Body of pancreas (tissue), 4 donors: ENCODE data around the gene GPR50. TPM values are rescaled to one million over a fixed set of nuclear protein-coding genes. Genes with fewer than 3 reads are reported as not detected.
A peak's percentile ranks its signal among the peaks of the same experiment; 100 is the strongest.

ENCODE experiments used
- ATAC-seq: fragments of 150-250 bp; one replicate; pipeline ENCODE4 v1.9.1; 2016
- DNase-seq, 4 donors: peaks; one replicate each; pipeline ENCODE4 v3.0.0-alpha.2; 2019
- H3K27ac ChIP-seq, 4 donors: fragments of 200-600 bp; sonication (generic); 1 replicate in 3 of 4; 2 replicates in 1 of 4; pipeline versions ENCODE4 v1.5.1 to v1.6.1; 2016 to 2019; ENCODE audit warnings: mild to moderate bottlenecking in 1 of 4, mixed read lengths in 1 of 4, moderate library complexity in 1 of 4
- H3K27me3 ChIP-seq, 2 donors: fragments of 200-600 bp; sonication (generic); one replicate each; pipeline ENCODE4 v1.6.0; 2016; ENCODE audit warnings: mild to moderate bottlenecking in 1 of 2
- H3K36me3 ChIP-seq, 2 donors: fragments of 200-600 bp; sonication (generic); replicated peaks in 1 of 2; 2 replicates each; pipeline ENCODE4 v1.5.1; 2016; ENCODE audit warnings: low read depth in 2 of 2; ENCODE audit not compliant: insufficient read depth in 1 of 2
- H3K4me1 ChIP-seq: fragments of 200-600 bp; sonication (generic); one replicate; pipeline ENCODE4 v1.6.0; 2016
- H3K4me3 ChIP-seq, 2 donors: fragments of 200-600 bp; sonication (generic); 1 replicate in 1 of 2; 2 replicates in 1 of 2; pipeline ENCODE4 v1.5.1; 2016 to 2019
- H3K9me3 ChIP-seq, 3 donors: fragments of 200-600 bp; sonication (generic); 1 replicate in 2 of 3; 2 replicates in 1 of 3; pipeline ENCODE4 v1.5.1; 2016
- POLR2A ChIP-seq, 3 donors: fragments of 450-650 bp; IDR thresholded peaks; one replicate each; pipeline ENCODE4 v1.6.1; 2016; ENCODE audit warnings: antibody characterized with exemption in 3 of 3, mild to moderate bottlenecking in 2 of 3
- WGBS, 2 donors: methylation state at CpG; one replicate each; pipeline ENCODE4 v1.1.5; 2017; 5-methylcytosine and 5-hydroxymethylcytosine counted together
- intact Hi-C: fragments of 100-400 bp; cut with DNase I; formaldehyde crosslinking; loops from one replicate; pipeline ENCODE4 v1.15.1; 2023
- total RNA-seq, 2 donors: library from RNA; depleted of rRNA; stranded (reverse); fragments of >200 nt; gene quantifications; one replicate each; pipeline ENCODE4 v1.1.0, GENCODE V29; 2016
- TF ChIP-seq, protein P1 (sequence below), 7 experiments: fragments of 450-650 bp in 4 of 7; fragments of 200-600 bp in 3 of 7; sonication (generic) in 3 of 7; IDR thresholded peaks; one replicate each; pipeline ENCODE4 v1.5.1; 2016 to 2019; ENCODE audit warnings: antibody characterized with exemption in 7 of 7

GPR50 gene
- not detected for total RNA-seq

DNA sequence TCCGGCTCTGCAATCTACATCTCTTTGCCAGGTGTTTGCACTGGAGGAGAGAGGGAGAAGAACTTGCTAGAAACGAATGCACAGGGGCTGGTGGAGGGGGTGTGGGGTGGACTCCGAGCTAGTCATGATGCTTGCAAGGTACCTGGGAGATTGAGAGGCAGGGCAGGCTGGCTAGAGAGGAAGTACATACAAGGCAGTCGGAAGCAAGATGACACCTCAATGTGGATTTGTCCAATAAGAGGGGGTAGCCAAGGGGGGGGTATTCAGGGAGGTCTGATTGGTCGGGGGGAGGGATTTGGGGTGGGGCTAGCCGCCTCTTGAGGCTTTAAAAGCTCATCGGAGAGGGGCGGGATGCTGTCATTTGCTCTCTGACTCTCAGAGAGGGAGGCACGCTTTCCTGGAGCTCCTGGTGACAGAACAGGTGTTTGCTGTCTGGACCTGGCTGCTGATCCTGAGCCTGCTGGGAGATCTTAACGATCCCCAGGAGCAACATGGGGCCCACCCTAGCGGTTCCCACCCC is at the start of gene GPR50:
GPR50 (plus strand) TSS at position 354 of the 520 bp plus-strand sequence; CDS start at position 492, 138 bp downstream.
- intact Hi-C loops = no loop called here
- TF ChIP-seq, protein P1, sequence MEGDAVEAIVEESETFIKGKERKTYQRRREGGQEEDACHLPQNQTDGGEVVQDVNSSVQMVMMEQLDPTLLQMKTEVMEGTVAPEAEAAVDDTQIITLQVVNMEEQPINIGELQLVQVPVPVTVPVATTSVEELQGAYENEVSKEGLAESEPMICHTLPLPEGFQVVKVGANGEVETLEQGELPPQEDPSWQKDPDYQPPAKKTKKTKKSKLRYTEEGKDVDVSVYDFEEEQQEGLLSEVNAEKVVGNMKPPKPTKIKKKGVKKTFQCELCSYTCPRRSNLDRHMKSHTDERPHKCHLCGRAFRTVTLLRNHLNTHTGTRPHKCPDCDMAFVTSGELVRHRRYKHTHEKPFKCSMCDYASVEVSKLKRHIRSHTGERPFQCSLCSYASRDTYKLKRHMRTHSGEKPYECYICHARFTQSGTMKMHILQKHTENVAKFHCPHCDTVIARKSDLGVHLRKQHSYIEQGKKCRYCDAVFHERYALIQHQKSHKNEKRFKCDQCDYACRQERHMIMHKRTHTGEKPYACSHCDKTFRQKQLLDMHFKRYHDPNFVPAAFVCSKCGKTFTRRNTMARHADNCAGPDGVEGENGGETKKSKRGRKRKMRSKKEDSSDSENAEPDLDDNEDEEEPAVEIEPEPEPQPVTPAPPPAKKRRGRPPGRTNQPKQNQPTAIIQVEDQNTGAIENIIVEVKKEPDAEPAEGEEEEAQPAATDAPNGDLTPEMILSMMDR (IDR thresholded peaks at IDR 0.05) = no peak
- TF ChIP-seq POLR2A (IDR thresholded peaks at IDR 0.05) = no peak
- no peaks in the 10 kb centered on the region for H3K9me3 ChIP-seq
- no peaks in the 10 kb centered on the region for H3K4me1 ChIP-seq
- ATAC-seq = no peak
- no peak within 1 kb of the TSS for H3K4me3 ChIP-seq
- no peaks in the 10 kb centered on the region for H3K36me3 ChIP-seq
- DNase-seq = no peak
- WGBS, 2 donors = 48 to 73% methylated on average over 8 to 9 of the region's 11 CpGs
- H3K27ac ChIP-seq = no peak within 1 kb of the TSS
- H3K27me3 ChIP-seq = no peaks in the 10 kb centered on the region

DNA sequence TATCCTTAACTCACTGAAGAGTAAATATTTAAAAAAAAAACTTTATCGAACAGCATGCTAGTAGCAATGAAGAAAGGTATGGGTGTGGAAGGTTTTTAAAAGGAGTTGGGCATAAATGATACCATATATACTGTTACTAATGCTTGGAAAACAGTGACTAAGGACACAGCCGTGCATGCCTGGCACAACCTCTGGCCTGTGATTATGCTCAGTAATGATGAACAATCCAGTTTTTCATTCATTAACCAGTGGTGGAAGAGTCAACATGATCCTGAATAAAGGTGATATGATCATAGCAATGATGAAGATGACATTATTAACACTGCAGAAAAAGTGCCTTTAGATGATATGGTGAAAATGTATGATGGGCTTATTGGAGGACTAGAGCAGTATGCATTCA is 43.9 kb upstream of the GPR50 start:
- no peaks in the 10 kb centered on the region for H3K9me3 ChIP-seq
- intact Hi-C loops = no loop called here
- H3K36me3 ChIP-seq = no peaks in the 10 kb centered on the region
- TF ChIP-seq, protein P1 (IDR thresholded peaks at IDR 0.05) = no peak
- TF ChIP-seq POLR2A (IDR thresholded peaks at IDR 0.05) = no peak
- H3K4me1 ChIP-seq = no peaks in the 10 kb centered on the region
- WGBS, 2 donors = 35 to 83% methylated on average over 2 of the region's 2 CpGs
- ATAC-seq (no peak), DNase-seq (no peak)
- no peaks in the 10 kb centered on the region for H3K27me3 ChIP-seq
- no peak overlapping the region for H3K4me3 ChIP-seq
- H3K27ac ChIP-seq = no peak overlapping the region

GRCh38 chrX:151151665-151152267 is 24.6 kb upstream of the GPR50 start:
- Histone ChIP-seq H3K36me3 (no peaks in the 10 kb centered on the region), H3K27me3 (no peaks in the 10 kb centered on the region), H3K9me3 (no peaks in the 10 kb centered on the region), H3K4me1 (no peaks in the 10 kb centered on the region), H3K4me3 (no peak overlapping the region), H3K27ac (no peak overlapping the region)
- DNase-seq = peak; percentile 20 to 40 (median 36)
- intact Hi-C loops = loop anchor here (10.0 kb wide), 1 partner anchor 533 kb away; no protein-coding TSS in a partner anchor
- WGBS, 2 donors = 14 to 20% methylated on average over 5 to 8 of the region's 8 CpGs
- no peak for TF ChIP-seq POLR2A (IDR thresholded peaks at IDR 0.05)
- TF ChIP-seq, protein P1 (IDR thresholded peaks at IDR 0.05) = peak; percentile 50 to 80 (median 63)
- no peak for ATAC-seq

GRCh38 chrX:151153086-151153485 is 23.3 kb upstream of the GPR50 start:
- intact Hi-C loops = loop anchor here (10.0 kb wide), 1 partner anchor 532 kb away; no protein-coding TSS in a partner anchor
- DNase-seq (no peak), ATAC-seq (no peak)
- no peaks in the 10 kb centered on the region for H3K4me1 ChIP-seq
- H3K9me3 ChIP-seq = no peaks in the 10 kb centered on the region
- no peak overlapping the region for H3K27ac ChIP-seq
- no peak overlapping the region for H3K4me3 ChIP-seq
- no peaks in the 10 kb centered on the region for H3K36me3 ChIP-seq
- 9 to 33% methylated on average over 1 to 9 of the region's 9 CpGs for WGBS, 2 donors
- no peaks in the 10 kb centered on the region for H3K27me3 ChIP-seq
- TF ChIP-seq, protein P1 (IDR thresholded peaks at IDR 0.05) = no peak
- TF ChIP-seq POLR2A (IDR thresholded peaks at IDR 0.05) = no peak

DNA sequence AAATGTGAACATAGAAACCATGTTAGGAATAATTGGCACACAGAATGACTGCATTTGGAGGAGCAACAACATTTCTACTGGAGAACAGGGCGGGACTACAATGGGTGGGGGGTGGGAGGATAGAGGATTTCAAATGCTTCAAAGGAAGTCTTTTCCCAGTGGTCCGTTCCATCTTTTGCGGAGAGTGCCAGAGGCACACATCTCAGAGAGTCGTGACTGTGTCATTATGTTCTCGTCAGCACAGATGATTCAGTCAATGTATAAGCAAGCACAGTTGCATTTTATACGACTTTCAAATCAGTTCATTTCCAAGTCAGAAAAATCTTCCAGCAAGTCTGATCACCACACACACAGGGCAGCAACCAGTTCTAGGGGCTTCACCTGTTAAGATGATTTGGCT is 22.7 kb upstream of the GPR50 start:
- no peaks in the 10 kb centered on the region for H3K9me3 ChIP-seq
- no peak for DNase-seq
- no peak overlapping the region for H3K4me3 ChIP-seq
- H3K4me1 ChIP-seq = no peaks in the 10 kb centered on the region
- WGBS, 2 donors = 25 to 30% methylated on average over 3 to 6 of the region's 6 CpGs
- H3K27ac ChIP-seq = no peak overlapping the region
- TF ChIP-seq POLR2A (IDR thresholded peaks at IDR 0.05) = no peak
- TF ChIP-seq, protein P1 (IDR thresholded peaks at IDR 0.05) = no peak
- intact Hi-C loops = loop anchor here (10.0 kb wide), 1 partner anchor 531 kb away; no protein-coding TSS in a partner anchor
- no peaks in the 10 kb centered on the region for H3K36me3 ChIP-seq
- no peak for ATAC-seq
- H3K27me3 ChIP-seq = no peaks in the 10 kb centered on the region
